SJCRH30 (cell line): ENCODE results near the gene CERS5. TPM values are rescaled to one million over a fixed set of nuclear protein-coding genes. Genes with fewer than 3 reads are reported as not detected.
A peak's percentile ranks its signal among the peaks of the same experiment; 100 is the strongest.

Source experiments
- DNase-seq, 2 experiments: peaks; one replicate each; pipeline ENCODE4 v3.0.0-alpha.2; 2015 to 2020
- H3K27ac ChIP-seq: fragments of 250-450 bp; sonication (Bioruptor Pico); 2 replicates; pipeline ENCODE4 v1.5.1; 2020; ENCODE audit warnings: mild to moderate bottlenecking, moderate library complexity
- H3K27me3 ChIP-seq: fragments of 250-450 bp; sonication (Bioruptor Pico); 2 replicates; pipeline ENCODE4 v1.5.1; 2020; ENCODE audit warnings: mild to moderate bottlenecking, moderate library complexity
- H3K36me3 ChIP-seq: fragments of 250-450 bp; sonication (Bioruptor Pico); 2 replicates; pipeline ENCODE4 v1.5.1; 2020; ENCODE audit warnings: mild to moderate bottlenecking, moderate library complexity
- H3K4me1 ChIP-seq: fragments of 250-450 bp; sonication (Bioruptor Pico); 2 replicates; pipeline ENCODE4 v1.5.1; 2020; ENCODE audit warnings: mild to moderate bottlenecking, moderate library complexity
- H3K4me3 ChIP-seq: fragments of 250-450 bp; sonication (Bioruptor Pico); 2 replicates; pipeline ENCODE4 v1.5.1; 2020; ENCODE audit warnings: mild to moderate bottlenecking, moderate library complexity
- H3K9me3 ChIP-seq: fragments of 250-450 bp; sonication (Bioruptor Pico); replicated peaks from 2 replicates; pipeline ENCODE4 v1.5.1; 2020; ENCODE audit warnings: mild to moderate bottlenecking, moderate library complexity
- total RNA-seq: library from RNA; depleted of rRNA; stranded (reverse); fragments of >200 nt; shearing (Covaris generic); gene quantifications from 2 replicates; pipeline ENCODE4 v1.2.3, GENCODE V29; 2014

Gene CERS5
- total RNA-seq, 1 experiment from 2014 or later, result 58.7 TPM

DNA sequence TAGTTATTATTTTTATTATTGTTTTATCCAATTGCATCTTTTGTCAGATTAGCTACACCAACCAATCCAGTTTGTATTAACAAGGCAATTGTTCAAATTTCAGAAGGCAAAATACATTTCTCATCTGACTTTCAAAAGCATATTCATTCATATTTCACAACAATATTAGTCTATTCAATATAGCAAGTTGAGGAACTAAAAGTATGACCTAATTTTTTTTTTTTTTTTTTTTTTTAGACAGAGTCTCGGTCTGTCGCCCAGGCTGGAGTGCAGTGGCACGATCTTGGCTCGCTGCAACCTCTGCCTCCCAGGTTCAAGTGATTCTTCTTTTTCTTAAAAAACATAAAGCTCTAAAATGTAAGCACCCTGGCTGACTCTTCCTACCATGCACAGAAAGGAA is 37.9 kb downstream of the CERS5 start:
- Histone ChIP-seq H3K9me3 (no peaks in the 10 kb centered on the region), H3K36me3 (peaks cover 54% of the 10 kb centered on the region), H3K4me3 (no peak overlapping the region), H3K27me3 (no peaks in the 10 kb centered on the region), H3K4me1 (no peaks in the 10 kb centered on the region), H3K27ac (no peak overlapping the region)
- DNase-seq, result no peak

GRCh38 chr12:50127546-50127945 is 39.6 kb downstream of the CERS5 start:
- H3K9me3 ChIP-seq, result no peaks in the 10 kb centered on the region
- no peaks in the 10 kb centered on the region for H3K27me3 ChIP-seq
- H3K4me3 ChIP-seq, result no peak overlapping the region
- H3K4me1 ChIP-seq, result no peaks in the 10 kb centered on the region
- peaks cover 39% of the 10 kb centered on the region for H3K36me3 ChIP-seq
- H3K27ac ChIP-seq, result no peak overlapping the region
- DNase-seq, result no peak

- DNase-seq, result no peak
Measured at GRCh38 chr12:50123203-50123602, 44.0 kb downstream of the CERS5 start.

DNA sequence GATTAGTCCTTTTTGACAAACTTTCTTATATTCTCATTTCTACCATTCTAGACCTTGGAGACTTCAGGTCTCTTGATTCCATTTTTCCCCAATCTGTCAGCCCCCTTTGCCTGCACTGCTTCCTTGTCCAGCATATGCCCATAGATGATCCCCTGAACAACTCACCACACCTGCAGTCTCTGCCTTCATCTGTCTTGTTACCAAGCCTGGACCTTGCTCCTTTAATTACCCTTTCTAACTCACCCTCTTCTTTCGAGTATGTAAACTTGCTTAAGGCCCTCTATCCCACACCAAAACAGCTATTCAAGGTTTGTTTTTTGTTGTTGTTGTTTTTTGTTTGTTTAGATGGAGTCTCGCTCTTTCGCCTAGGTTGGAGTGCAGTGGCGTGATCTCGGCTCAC is 45.5 kb downstream of the CERS5 start:
- Histone ChIP-seq H3K27me3 (no peaks in the 10 kb centered on the region), H3K4me1 (no peaks in the 10 kb centered on the region), H3K27ac (no peak overlapping the region), H3K9me3 (no peaks in the 10 kb centered on the region), H3K4me3 (no peak overlapping the region), H3K36me3 (peaks cover 16% of the 10 kb centered on the region)
- DNase-seq, result no peak

More at GRCh38 chr12:50123203-50123602, 44.0 kb downstream of the CERS5 start:
- Histone ChIP-seq H3K4me1 (no peaks in the 10 kb centered on the region), H3K27ac (no peak overlapping the region), H3K27me3 (no peaks in the 10 kb centered on the region), H3K36me3 (peaks cover 23% of the 10 kb centered on the region), H3K9me3 (no peaks in the 10 kb centered on the region), H3K4me3 (no peak overlapping the region)

GRCh38 chr12:50120953-50121352 is 46.2 kb downstream of the CERS5 start:
- H3K36me3 ChIP-seq, result peaks cover 16% of the 10 kb centered on the region
- no peaks in the 10 kb centered on the region for H3K9me3 ChIP-seq
- no peaks in the 10 kb centered on the region for H3K4me1 ChIP-seq
- H3K4me3 ChIP-seq, result no peak overlapping the region
- DNase-seq, result no peak
- H3K27ac ChIP-seq, result no peak overlapping the region
- H3K27me3 ChIP-seq, result no peaks in the 10 kb centered on the region

- DNase-seq, result no peak
- Histone ChIP-seq H3K4me1 (no peaks in the 10 kb centered on the region), H3K27me3 (no peaks in the 10 kb centered on the region), H3K36me3 (peaks cover 16% of the 10 kb centered on the region), H3K27ac (no peak overlapping the region), H3K4me3 (no peak overlapping the region), H3K9me3 (no peaks in the 10 kb centered on the region)
Measured at GRCh38 chr12:50120521-50120920, 46.6 kb downstream of the CERS5 start.

DNA sequence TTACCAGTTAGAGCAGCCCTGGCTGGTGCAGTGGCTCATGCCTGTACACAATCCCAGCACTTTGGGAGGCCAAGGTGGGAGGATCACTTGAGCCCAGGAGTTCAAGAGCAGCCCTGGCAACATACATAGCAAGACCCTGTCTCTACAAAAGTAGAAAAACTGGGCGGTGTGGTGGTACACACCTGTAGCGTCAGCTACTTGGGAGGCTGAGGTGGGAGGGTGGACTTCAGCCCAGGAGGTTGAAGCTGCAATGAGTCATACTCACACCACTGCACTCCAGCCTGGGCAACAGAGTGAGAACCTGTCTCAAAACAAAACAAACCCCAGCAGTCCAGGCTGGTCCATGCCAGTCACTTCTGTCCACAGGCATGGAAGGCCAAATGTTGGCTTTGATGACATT is 47.8 kb downstream of the CERS5 start:
- Histone ChIP-seq H3K36me3 (peaks cover 16% of the 10 kb centered on the region), H3K27ac (no peak overlapping the region), H3K27me3 (no peaks in the 10 kb centered on the region), H3K9me3 (no peaks in the 10 kb centered on the region), H3K4me1 (no peaks in the 10 kb centered on the region), H3K4me3 (no peak overlapping the region)
- DNase-seq, result no peak

GRCh38 chr12:50117057-50117622 is 50.0 kb downstream of the CERS5 start:
- DNase-seq, result no peak
- H3K4me1 ChIP-seq, result no peaks in the 10 kb centered on the region

DNA sequence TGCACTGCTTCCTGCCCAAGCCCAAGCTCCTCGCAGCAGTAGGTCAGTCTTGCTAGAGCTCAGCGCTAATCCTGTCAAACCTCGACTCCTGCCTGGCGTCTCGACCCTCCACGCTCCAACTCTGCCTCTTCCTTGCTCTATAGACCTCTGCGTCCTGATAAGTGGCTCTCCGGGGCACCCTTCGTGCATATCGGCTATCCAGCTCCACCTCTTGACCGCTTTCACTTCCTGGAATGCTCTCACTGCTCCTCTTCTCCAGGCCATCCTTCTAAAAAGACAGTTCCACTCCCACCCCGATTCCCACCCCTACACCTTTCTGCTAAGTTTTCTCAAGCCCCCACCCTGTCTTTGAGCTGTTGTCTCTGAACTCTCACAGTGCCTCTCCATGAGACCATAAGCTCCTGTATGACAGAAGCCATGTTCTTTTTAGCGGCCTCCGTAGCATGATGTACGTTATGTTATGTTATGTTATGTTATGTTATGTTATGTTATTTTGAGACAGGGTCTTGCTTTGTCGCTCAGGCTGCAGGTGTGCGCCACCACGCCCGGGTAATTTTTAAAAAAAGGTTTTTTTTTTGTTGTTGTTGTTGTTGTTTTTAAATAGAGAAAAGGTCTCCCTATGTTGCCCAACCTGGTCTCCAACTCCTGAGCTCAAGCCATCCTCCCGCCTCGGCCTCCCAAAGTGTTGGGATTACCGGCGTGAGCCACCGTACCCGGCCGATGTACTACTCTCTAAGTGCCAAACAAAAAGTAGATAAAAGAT is 54.5 kb downstream of the CERS5 start:
- H3K27ac ChIP-seq, result peak overlapping the region; percentile 37
- peak overlapping the region; percentile 78 for H3K4me3 ChIP-seq
- no peaks in the 10 kb centered on the region for H3K27me3 ChIP-seq
- no peaks in the 10 kb centered on the region for H3K9me3 ChIP-seq
- DNase-seq, result peak in 1 of 2 experiments; percentile 60
- H3K36me3 ChIP-seq, result no peaks in the 10 kb centered on the region
- peaks cover 13% of the 10 kb centered on the region for H3K4me1 ChIP-seq

More at GRCh38 chr12:50117057-50117622, 50.0 kb downstream of the CERS5 start:
- Histone ChIP-seq H3K9me3 (no peaks in the 10 kb centered on the region), H3K27ac (no peak overlapping the region), H3K27me3 (no peaks in the 10 kb centered on the region), H3K36me3 (peaks cover 16% of the 10 kb centered on the region), H3K4me3 (no peak overlapping the region)

DNA sequence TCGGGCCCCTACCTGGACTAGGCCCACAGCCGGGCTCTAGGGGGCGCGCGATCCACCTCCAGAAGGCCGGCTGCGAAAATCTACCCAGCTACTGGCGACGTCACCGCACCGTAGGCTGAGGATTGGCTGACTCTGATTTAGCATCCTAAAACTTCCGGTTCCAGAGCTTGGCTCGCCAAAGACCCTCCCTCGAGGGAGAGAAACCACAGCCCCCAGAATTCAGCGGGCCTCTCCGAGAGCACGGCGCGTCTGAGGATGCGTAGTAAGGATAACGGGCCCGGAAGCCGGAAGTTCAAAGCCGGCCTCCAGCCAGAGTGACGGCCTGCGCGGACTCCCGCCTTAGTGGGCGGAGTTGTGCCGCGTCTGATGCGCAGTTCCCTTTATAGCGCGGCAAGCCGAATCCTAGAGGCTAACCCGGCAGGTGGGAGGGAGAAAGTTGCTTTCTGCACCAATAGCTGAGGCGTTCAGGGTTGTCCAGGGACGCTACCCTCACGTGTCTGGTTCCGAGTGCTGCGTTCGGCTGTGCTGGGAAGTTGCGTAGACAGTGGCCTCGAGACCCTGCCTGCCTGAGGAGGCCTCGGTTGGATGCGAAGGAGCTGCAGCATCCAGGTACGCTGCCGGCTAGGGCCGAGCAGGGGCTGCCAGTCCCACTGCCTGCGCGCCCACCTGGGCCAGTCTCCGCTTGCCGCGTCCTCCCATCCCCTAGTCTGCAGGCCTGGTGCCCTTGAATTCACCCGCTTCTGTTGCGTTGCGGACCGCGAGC is 55.3 kb downstream of the CERS5 start, which contains the start of gene COX14:
Gene COX14, plus strand, starts transcription at position 544 of the 763 bp plus-strand sequence. CDS start 7,808 bp downstream, outside the sequence.
- no peaks in the 10 kb centered on the region for H3K9me3 ChIP-seq
- H3K27me3 ChIP-seq, result no peaks in the 10 kb centered on the region
- H3K4me1 ChIP-seq, result peaks cover 13% of the 10 kb centered on the region
- DNase-seq, result peak; percentile 100
- peak within 1 kb of the TSS; percentile 45 for H3K27ac ChIP-seq
- peak within 1 kb of the TSS; percentile 78 for H3K4me3 ChIP-seq
- no peaks in the 10 kb centered on the region for H3K36me3 ChIP-seq

GRCh38 chr12:50111395-50111692 is 55.8 kb downstream of the CERS5 start:
- Histone ChIP-seq H3K36me3 (no peaks in the 10 kb centered on the region), H3K27ac (no peak overlapping the region; the same call in 1 of the 2 replicates), H3K4me3 (peak overlapping the region; percentile 78), H3K4me1 (peaks cover 13% of the 10 kb centered on the region), H3K9me3 (no peaks in the 10 kb centered on the region), H3K27me3 (no peaks in the 10 kb centered on the region)
- no peak for DNase-seq

GRCh38 chr12:50110762-50111351 is 56.3 kb downstream of the CERS5 start:
- DNase-seq, result peak; percentile 77 to 84
- no peaks in the 10 kb centered on the region for H3K9me3 ChIP-seq
- H3K4me3 ChIP-seq, result peak overlapping the region; percentile 78
- no peaks in the 10 kb centered on the region for H3K36me3 ChIP-seq
- H3K4me1 ChIP-seq, result peaks cover 13% of the 10 kb centered on the region
- H3K27ac ChIP-seq, result peak overlapping the region; percentile 45
- no peaks in the 10 kb centered on the region for H3K27me3 ChIP-seq

GRCh38 chr12:50110127-50110761 is 56.9 kb downstream of the CERS5 start:
- H3K27ac ChIP-seq, result peak overlapping the region; percentile 45

DNA sequence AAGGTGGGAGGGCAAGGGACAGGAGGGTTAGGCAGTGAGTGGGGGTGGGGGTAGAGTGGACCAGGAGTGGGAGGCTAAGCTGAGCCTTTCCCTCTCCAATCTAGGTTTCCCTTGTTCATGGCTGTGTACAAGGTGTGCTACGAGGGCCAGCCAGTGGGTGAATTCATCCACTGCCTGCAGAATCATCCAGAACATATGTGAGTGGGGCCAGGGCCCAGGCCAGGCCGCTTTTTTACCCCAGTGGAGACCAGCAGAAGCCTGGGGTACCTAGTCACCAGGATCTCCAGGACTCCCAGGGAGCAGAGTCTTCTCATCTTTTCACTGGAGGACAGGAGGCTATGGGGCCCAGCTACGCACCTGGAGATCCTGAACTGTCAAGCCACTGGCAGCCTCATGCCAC is 57.9 kb downstream of the CERS5 start:
- peaks cover 15% of the 10 kb centered on the region for H3K4me1 ChIP-seq
- no peaks in the 10 kb centered on the region for H3K27me3 ChIP-seq
- H3K27ac ChIP-seq, result no peak overlapping the region
- no peak for DNase-seq
- no peak overlapping the region for H3K4me3 ChIP-seq
- H3K36me3 ChIP-seq, result no peaks in the 10 kb centered on the region
- H3K9me3 ChIP-seq, result no peaks in the 10 kb centered on the region

More at GRCh38 chr12:50110127-50110761, 56.9 kb downstream of the CERS5 start:
- Histone ChIP-seq H3K4me3 (peak overlapping the region; percentile 78), H3K36me3 (no peaks in the 10 kb centered on the region), H3K27me3 (no peaks in the 10 kb centered on the region), H3K9me3 (no peaks in the 10 kb centered on the region), H3K4me1 (peaks cover 13% of the 10 kb centered on the region)
- DNase-seq, result peak in 1 of 2 experiments; percentile 27
